Erythroblast (primary cell): ENCODE data around the gene TCAP.

Experiments
- GATA1 ChIP-seq: IDR thresholded peaks from 2 replicates; pipeline ENCODE4 v1.6.1; 2011; ENCODE audit warnings: low read depth, mild to moderate bottlenecking, control low read depth, low read length, moderate library complexity
- POLR2A ChIP-seq: IDR thresholded peaks from 2 replicates; pipeline ENCODE4 v1.6.1; 2011; ENCODE audit warnings: mild to moderate bottlenecking, low read length

GRCh38 chr17:39648616-39649366 lies 16.4 kb upstream of the TCAP start:
- no peak for TF ChIP-seq POLR2A
- TF ChIP-seq GATA1 = no peak
